Duodenal mucosa (tissue), 2 donors: ENCODE measurements around the gene BAIAP3.
A peak's percentile ranks its signal among the peaks of the same experiment; 100 is the strongest.

Experiments used
- H3K27ac ChIP-seq: one replicate; pipeline ENCODE4 v1.7.0; 2013; ENCODE audit warnings: low read depth, low read length
- H3K27me3 ChIP-seq, 2 donors: one replicate each; pipeline ENCODE4 v1.7.0; 2013; ENCODE audit warnings: low read length in 2 of 2, control low read depth in 1 of 2; ENCODE audit not compliant: insufficient read depth in 2 of 2, control insufficient read depth in 1 of 2
- H3K36me3 ChIP-seq, 2 donors: one replicate each; pipeline ENCODE4 v1.7.0; 2013; ENCODE audit warnings: low read length in 2 of 2, control low read depth in 1 of 2; ENCODE audit not compliant: insufficient read depth in 2 of 2, control insufficient read depth in 1 of 2
- H3K4me1 ChIP-seq, 2 donors: one replicate each; pipeline ENCODE4 v1.7.0; 2013; ENCODE audit warnings: low read length in 2 of 2, control low read depth in 1 of 2; ENCODE audit not compliant: insufficient read depth in 2 of 2, control insufficient read depth in 1 of 2
- H3K4me3 ChIP-seq, 2 donors: one replicate each; pipeline ENCODE4 v1.7.0; 2013; ENCODE audit warnings: low read length in 2 of 2, low read depth in 1 of 2
- H3K9ac ChIP-seq, 2 donors: one replicate each; pipeline ENCODE4 v1.7.0; 2013; ENCODE audit warnings: low read length in 2 of 2, low read depth in 1 of 2
- H3K9me3 ChIP-seq, 2 donors: one replicate each; pipeline ENCODE4 v1.7.0; 2013; ENCODE audit warnings: low read length in 2 of 2, control low read depth in 1 of 2; ENCODE audit not compliant: control insufficient read depth in 1 of 2

Gene BAIAP3

GRCh38 chr16:1345651-1346421 is 12.4 kb downstream of the BAIAP3 start:
- Histone ChIP-seq H3K9ac (no peak overlapping the region), H3K36me3 (peaks cover 0 to 26% of the 10 kb centered on the region in 2 donors), H3K4me1 (peaks cover 22 to 31% of the 10 kb centered on the region in 2 donors), H3K9me3 (no peaks in the 10 kb centered on the region), H3K4me3 (no peak overlapping the region), H3K27ac (no peak overlapping the region), H3K27me3 (peaks cover 0 to 4% of the 10 kb centered on the region in 2 donors)

- no peaks in the 10 kb centered on the region for H3K9me3 ChIP-seq
Observed at GRCh38 chr16:1346422-1347285, 13.2 kb downstream of the BAIAP3 start.

GRCh38 chr16:1347286-1347855 is 13.9 kb downstream of the BAIAP3 start:
- Histone ChIP-seq H3K4me3 (no peak overlapping the region), H3K9ac (no peak overlapping the region), H3K27ac (no peak overlapping the region), H3K9me3 (no peaks in the 10 kb centered on the region), H3K36me3 (peaks cover 0 to 26% of the 10 kb centered on the region in 2 donors), H3K4me1 (peaks cover 23 to 33% of the 10 kb centered on the region in 2 donors), H3K27me3 (no peaks in the 10 kb centered on the region)

More at GRCh38 chr16:1346422-1347285, 13.2 kb downstream of the BAIAP3 start:
- no peaks in the 10 kb centered on the region for H3K27me3 ChIP-seq
- no peak overlapping the region for H3K4me3 ChIP-seq
- H3K36me3 ChIP-seq, result peaks cover 0 to 26% of the 10 kb centered on the region in 2 donors
- no peak overlapping the region for H3K9ac ChIP-seq
- H3K4me1 ChIP-seq, result peaks cover 26 to 35% of the 10 kb centered on the region in 2 donors
- no peak overlapping the region for H3K27ac ChIP-seq

- peaks cover 23 to 34% of the 10 kb centered on the region in 2 donors for H3K4me1 ChIP-seq
- H3K4me3 ChIP-seq, result no peak overlapping the region
- peaks cover 0 to 26% of the 10 kb centered on the region in 2 donors for H3K36me3 ChIP-seq
- no peaks in the 10 kb centered on the region for H3K27me3 ChIP-seq
- H3K9me3 ChIP-seq, result no peaks in the 10 kb centered on the region
- no peak overlapping the region for H3K9ac ChIP-seq
- H3K27ac ChIP-seq, result no peak overlapping the region
Observed at GRCh38 chr16:1347962-1348361, 14.5 kb downstream of the BAIAP3 start.

- Histone ChIP-seq H3K9me3 (no peaks in the 10 kb centered on the region), H3K4me3 (no peak overlapping the region), H3K27ac (no peak overlapping the region), H3K9ac (no peak overlapping the region), H3K36me3 (peaks cover 0 to 26% of the 10 kb centered on the region in 2 donors), H3K4me1 (peaks cover 23 to 36% of the 10 kb centered on the region in 2 donors), H3K27me3 (no peaks in the 10 kb centered on the region)
Observed at GRCh38 chr16:1348441-1348840, 15.0 kb downstream of the BAIAP3 start.

GRCh38 chr16:1348926-1349325 is 15.5 kb downstream of the BAIAP3 start:
- peaks cover 18 to 36% of the 10 kb centered on the region in 2 donors for H3K4me1 ChIP-seq
- no peak overlapping the region for H3K9ac ChIP-seq
- no peaks in the 10 kb centered on the region for H3K27me3 ChIP-seq
- H3K4me3 ChIP-seq, result no peak overlapping the region
- H3K27ac ChIP-seq, result no peak overlapping the region
- H3K36me3 ChIP-seq, result peaks cover 0 to 26% of the 10 kb centered on the region in 2 donors
- H3K9me3 ChIP-seq, result no peaks in the 10 kb centered on the region

- no peaks in the 10 kb centered on the region for H3K27me3 ChIP-seq
- H3K9me3 ChIP-seq, result no peaks in the 10 kb centered on the region
- no peak overlapping the region for H3K27ac ChIP-seq
- peaks cover 0 to 26% of the 10 kb centered on the region in 2 donors for H3K36me3 ChIP-seq
- H3K9ac ChIP-seq, result no peak overlapping the region
- no peak overlapping the region for H3K4me3 ChIP-seq
- peaks cover 16 to 33% of the 10 kb centered on the region in 2 donors for H3K4me1 ChIP-seq
Observed at GRCh38 chr16:1349351-1349750, 15.9 kb downstream of the BAIAP3 start.

- Histone ChIP-seq H3K36me3 (peaks cover 0 to 26% of the 10 kb centered on the region in 2 donors), H3K27me3 (no peaks in the 10 kb centered on the region), H3K9ac (no peak overlapping the region), H3K9me3 (no peaks in the 10 kb centered on the region), H3K4me3 (no peak overlapping the region), H3K4me1 (peaks cover 16 to 32% of the 10 kb centered on the region in 2 donors), H3K27ac (no peak overlapping the region)
Observed at GRCh38 chr16:1349951-1350350, 16.5 kb downstream of the BAIAP3 start.

- no peak overlapping the region for H3K27ac ChIP-seq
Observed at GRCh38 chr16:1350691-1351090, 17.2 kb downstream of the BAIAP3 start.

GRCh38 chr16:1351215-1351581 is 17.8 kb downstream of the BAIAP3 start:
- peaks cover 0 to 26% of the 10 kb centered on the region in 2 donors for H3K36me3 ChIP-seq
- peaks cover 16 to 32% of the 10 kb centered on the region in 2 donors for H3K4me1 ChIP-seq
- no peak overlapping the region for H3K27ac ChIP-seq
- H3K27me3 ChIP-seq, result no peaks in the 10 kb centered on the region
- peak overlapping the region; percentile 73 to 88 for H3K9ac ChIP-seq
- H3K9me3 ChIP-seq, result no peaks in the 10 kb centered on the region
- peak overlapping the region; percentile 90 to 93 for H3K4me3 ChIP-seq

More at GRCh38 chr16:1350691-1351090, 17.2 kb downstream of the BAIAP3 start:
- H3K4me3 ChIP-seq, result peak overlapping the region; percentile 90 to 93
- H3K4me1 ChIP-seq, result peaks cover 16 to 32% of the 10 kb centered on the region in 2 donors
- H3K9me3 ChIP-seq, result no peaks in the 10 kb centered on the region
- peaks cover 0 to 26% of the 10 kb centered on the region in 2 donors for H3K36me3 ChIP-seq
- H3K9ac ChIP-seq, result peak overlapping the region; percentile 73 to 88
- H3K27me3 ChIP-seq, result no peaks in the 10 kb centered on the region
